Mucosa of rectum (tissue), 2 donors: ENCODE data around the gene URI1.

Experiments used
- H3K27ac ChIP-seq, 2 donors: one replicate each; pipeline ENCODE4 v1.7.0; 2013; ENCODE audit warnings: inconsistent platforms in 2 of 2, low read depth in 2 of 2, low read length in 2 of 2
- H3K27me3 ChIP-seq, 2 donors: one replicate each; pipeline ENCODE4 v1.7.0; 2013; ENCODE audit warnings: low read length in 2 of 2; ENCODE audit not compliant: control insufficient read depth in 2 of 2, insufficient read depth in 2 of 2
- H3K36me3 ChIP-seq, 2 donors: one replicate each; pipeline ENCODE4 v1.7.0; 2013; ENCODE audit warnings: low read length in 2 of 2; ENCODE audit not compliant: control insufficient read depth in 2 of 2, insufficient read depth in 2 of 2
- H3K4me1 ChIP-seq, 2 donors: one replicate each; pipeline ENCODE4 v1.7.0; 2013; ENCODE audit warnings: low read length in 2 of 2, mild to moderate bottlenecking in 1 of 2; ENCODE audit not compliant: control insufficient read depth in 2 of 2, insufficient read depth in 2 of 2
- H3K4me3 ChIP-seq, 2 donors: one replicate each; pipeline ENCODE4 v1.7.0; 2013; ENCODE audit warnings: low read length in 2 of 2
- H3K9ac ChIP-seq, 2 donors: one replicate each; pipeline ENCODE4 v1.7.0; 2013; ENCODE audit warnings: low read length in 2 of 2, low read depth in 1 of 2, mild to moderate bottlenecking in 1 of 2
- H3K9me3 ChIP-seq, 2 donors: one replicate each; pipeline ENCODE4 v1.7.0; 2013; ENCODE audit warnings: low read length in 2 of 2; ENCODE audit not compliant: control insufficient read depth in 2 of 2
- donor health status: healthy.
- donor health status: Normal muscosa, but diverticular disease.

URI1 gene

GRCh38 chr19:30049226-30049625 lies 107.2 kb downstream of the URI1 start:
- Histone ChIP-seq H3K36me3 (no peaks in the 10 kb centered on the region), H3K9me3 (no peaks in the 10 kb centered on the region), H3K4me1 (peaks cover 0 to 2% of the 10 kb centered on the region in 2 donors), H3K4me3 (no peak overlapping the region), H3K9ac (no peak overlapping the region), H3K27ac (no peak overlapping the region), H3K27me3 (no peaks in the 10 kb centered on the region)

DNA sequence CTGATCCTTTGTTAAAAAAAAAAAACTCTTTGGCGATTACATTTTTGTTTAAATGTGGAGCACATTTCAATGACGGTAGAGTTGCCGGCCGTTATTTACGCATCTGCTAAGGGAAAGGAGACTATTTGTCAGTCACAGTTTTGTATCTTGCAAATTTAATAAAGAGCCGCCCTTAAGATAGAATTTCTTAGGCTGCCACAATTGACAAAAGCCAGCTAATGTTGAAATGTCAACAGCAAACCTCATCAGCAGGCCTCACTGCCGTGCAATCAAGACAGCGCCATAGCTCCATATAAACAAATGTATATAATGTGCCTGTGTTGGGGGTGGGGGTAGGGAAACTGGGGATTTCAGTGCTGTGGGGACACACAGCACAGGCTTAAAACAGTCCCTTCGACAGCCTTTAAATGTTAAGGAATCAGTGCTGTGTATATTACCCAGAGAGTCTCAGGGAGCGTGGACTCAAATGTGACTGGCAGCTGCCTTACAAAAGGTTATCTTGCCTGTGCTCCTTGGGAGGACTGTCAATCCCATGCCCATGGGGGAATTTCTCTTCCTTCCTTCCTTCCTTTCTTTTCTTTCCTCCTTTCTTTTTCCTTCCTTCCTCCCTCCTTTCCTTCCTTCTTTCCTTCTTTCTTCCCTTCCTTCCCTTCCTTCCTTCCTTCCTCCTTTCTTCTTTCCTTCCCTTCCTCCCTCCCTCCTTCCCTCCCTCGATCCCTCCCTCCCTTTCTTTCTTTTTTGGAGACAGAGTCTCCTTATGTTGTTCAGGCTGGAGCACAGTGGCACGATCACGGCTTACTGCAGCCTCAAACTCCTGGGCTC lies 108.0 kb downstream of the URI1 start:
- Histone ChIP-seq H3K4me1 (peaks cover 0 to 2% of the 10 kb centered on the region in 2 donors), H3K27ac (no peak overlapping the region), H3K9ac (no peak overlapping the region), H3K27me3 (no peaks in the 10 kb centered on the region), H3K9me3 (no peaks in the 10 kb centered on the region), H3K36me3 (no peaks in the 10 kb centered on the region), H3K4me3 (no peak overlapping the region)

GRCh38 chr19:30052122-30053075 lies 110.4 kb downstream of the URI1 start:
- Histone ChIP-seq H3K4me3 (no peak overlapping the region), H3K4me1 (peaks cover 0 to 2% of the 10 kb centered on the region in 2 donors), H3K27me3 (no peaks in the 10 kb centered on the region), H3K9ac (no peak overlapping the region), H3K27ac (no peak overlapping the region), H3K36me3 (no peaks in the 10 kb centered on the region), H3K9me3 (no peaks in the 10 kb centered on the region)

DNA sequence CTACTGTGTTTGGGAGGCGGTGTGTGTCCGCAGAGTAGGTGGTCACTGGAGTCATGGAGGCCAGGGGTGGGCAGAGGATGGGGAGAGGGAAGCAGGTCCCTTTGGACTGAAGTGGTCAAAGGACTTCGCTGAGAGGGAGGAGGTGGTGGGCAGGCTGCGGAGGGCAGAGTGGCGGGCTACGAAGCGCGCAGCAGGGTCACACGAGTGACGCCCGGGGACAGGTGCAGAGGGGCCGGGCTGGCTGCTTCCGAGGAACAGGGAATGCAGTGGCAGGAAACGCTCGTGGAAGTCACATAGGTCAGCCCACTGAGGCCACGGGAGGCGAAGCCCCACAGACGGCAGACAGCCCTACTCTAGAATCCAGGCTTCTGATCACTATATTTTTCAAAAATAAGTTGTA lies 111.5 kb downstream of the URI1 start:
- Histone ChIP-seq H3K4me1 (no peaks in the 10 kb centered on the region), H3K27me3 (no peaks in the 10 kb centered on the region), H3K4me3 (no peak overlapping the region), H3K9me3 (no peaks in the 10 kb centered on the region), H3K36me3 (no peaks in the 10 kb centered on the region), H3K9ac (no peak overlapping the region), H3K27ac (no peak overlapping the region)

GRCh38 chr19:30054210-30054609 lies 112.2 kb downstream of the URI1 start:
- Histone ChIP-seq H3K4me1 (no peaks in the 10 kb centered on the region), H3K36me3 (no peaks in the 10 kb centered on the region), H3K9me3 (no peaks in the 10 kb centered on the region), H3K27ac (no peak overlapping the region), H3K4me3 (no peak overlapping the region), H3K27me3 (no peaks in the 10 kb centered on the region), H3K9ac (no peak overlapping the region)

DNA sequence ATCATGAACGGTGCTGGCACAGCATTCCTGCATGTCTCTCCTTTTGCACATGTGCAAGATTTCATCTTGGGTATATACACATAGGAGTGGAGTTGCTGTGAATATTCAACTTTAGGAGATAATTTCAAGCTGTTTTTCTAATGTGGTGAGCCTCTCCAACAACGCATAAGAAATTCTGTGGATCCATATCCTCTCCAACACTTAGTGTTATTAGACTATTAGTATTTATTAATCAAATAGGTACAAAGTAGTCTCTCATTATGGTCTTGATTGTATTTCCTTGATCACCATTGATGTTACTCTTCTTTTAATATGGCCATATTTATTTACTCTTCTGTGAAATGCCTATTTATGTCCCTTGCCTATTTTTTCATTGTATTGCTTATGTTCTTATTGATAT lies 114.5 kb downstream of the URI1 start:
- Histone ChIP-seq H3K4me1 (no peaks in the 10 kb centered on the region), H3K27me3 (peaks cover 0 to 4% of the 10 kb centered on the region in 2 donors), H3K9me3 (no peaks in the 10 kb centered on the region), H3K4me3 (no peak overlapping the region), H3K9ac (no peak overlapping the region), H3K36me3 (no peaks in the 10 kb centered on the region), H3K27ac (no peak overlapping the region)

DNA sequence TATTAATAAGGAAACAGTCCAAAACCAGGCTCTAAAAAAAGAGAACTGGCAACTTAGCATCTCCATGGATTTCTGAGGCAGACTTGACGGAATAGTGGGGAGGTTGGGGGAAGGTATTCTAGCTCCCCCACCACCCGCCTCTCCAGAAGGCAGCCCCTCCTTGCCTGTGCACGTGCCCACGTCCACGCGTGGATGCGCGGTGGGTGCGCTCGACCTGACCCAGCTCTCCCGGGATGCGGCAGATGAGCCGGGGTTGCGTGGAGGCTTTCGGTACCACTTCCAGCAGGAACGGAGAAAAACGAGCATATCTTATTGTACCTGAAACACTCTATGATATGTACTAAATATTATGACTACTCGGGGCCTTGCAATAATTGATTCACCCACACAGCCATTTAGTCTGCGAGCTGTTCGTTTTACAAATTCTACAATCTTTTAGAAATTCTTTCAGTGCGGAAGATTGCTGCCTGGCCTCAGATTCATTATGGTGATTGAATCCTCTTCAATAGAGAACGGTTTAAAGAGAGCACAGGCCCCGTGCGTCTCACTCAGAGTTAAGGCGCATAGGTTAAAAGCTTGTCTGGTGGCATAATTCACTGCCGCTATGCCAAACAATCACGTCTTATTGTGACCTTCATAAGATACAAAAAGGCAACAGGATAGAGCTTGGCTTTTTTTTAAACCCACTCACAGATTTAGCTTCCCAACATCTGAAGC lies 117.9 kb downstream of the URI1 start:
- Histone ChIP-seq H3K36me3 (no peaks in the 10 kb centered on the region), H3K4me1 (no peaks in the 10 kb centered on the region), H3K4me3 (no peak overlapping the region), H3K27ac (no peak overlapping the region), H3K27me3 (peaks cover 0 to 4% of the 10 kb centered on the region in 2 donors), H3K9me3 (no peaks in the 10 kb centered on the region), H3K9ac (no peak overlapping the region)

GRCh38 chr19:30060531-30061222 lies 118.6 kb downstream of the URI1 start:
- H3K9me3 ChIP-seq: no peaks in the 10 kb centered on the region
- no peak overlapping the region for H3K27ac ChIP-seq
- no peaks in the 10 kb centered on the region for H3K36me3 ChIP-seq
- peaks cover 0 to 4% of the 10 kb centered on the region in 2 donors for H3K27me3 ChIP-seq
- H3K4me3 ChIP-seq: no peak overlapping the region
- H3K4me1 ChIP-seq: no peaks in the 10 kb centered on the region
- no peak overlapping the region for H3K9ac ChIP-seq

DNA sequence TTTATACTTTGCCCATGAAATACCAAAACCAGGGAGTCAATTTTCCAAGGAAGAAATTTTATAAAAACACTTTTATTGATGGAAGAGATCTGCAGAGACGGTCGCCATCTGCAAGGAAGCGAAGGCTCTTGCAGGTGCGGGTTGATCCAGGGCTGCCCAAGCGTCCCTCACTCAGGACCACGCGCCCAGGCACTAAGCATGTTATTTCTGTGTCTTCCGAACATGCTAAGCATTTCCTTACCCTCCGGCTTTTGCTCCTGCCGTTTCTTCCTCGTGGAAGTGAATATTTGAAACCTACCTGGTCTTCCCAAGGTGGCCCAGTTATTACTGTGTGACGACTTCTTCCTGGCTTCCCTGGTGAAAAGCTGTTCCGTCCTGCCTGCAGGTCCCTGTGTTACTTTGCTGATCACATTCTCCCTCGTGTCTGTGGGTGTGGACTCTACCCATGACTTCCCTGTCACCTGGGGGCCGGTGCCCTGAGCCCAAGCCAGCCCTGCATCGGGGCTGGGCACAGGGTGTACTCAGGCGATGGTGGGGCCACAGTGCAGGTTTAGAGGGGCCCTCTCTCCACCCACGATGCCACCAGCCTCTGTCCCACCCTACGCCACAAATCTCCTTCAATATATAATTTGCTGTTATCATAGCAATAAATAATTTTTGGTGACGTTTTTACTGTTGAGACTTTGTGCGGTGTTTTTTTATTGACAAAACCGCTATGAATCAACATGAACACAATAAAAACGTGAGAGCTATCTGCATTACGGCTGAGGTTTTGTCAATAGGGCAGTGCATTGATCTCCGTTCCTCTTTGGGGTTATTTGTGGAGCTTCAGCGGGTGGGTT lies 119.4 kb downstream of the URI1 start:
- Histone ChIP-seq H3K9me3 (no peaks in the 10 kb centered on the region), H3K4me1 (no peaks in the 10 kb centered on the region), H3K36me3 (no peaks in the 10 kb centered on the region), H3K27me3 (peaks cover 0 to 4% of the 10 kb centered on the region in 2 donors), H3K4me3 (no peak overlapping the region), H3K27ac (no peak overlapping the region), H3K9ac (no peak overlapping the region)
